Measurements from ENCODE around the gene NRXN3.

NRXN3 gene

GRCh38 chr14:78175412-78175811 is 5.2 kb downstream of the NRXN3 start:
- DNase-seq, result peak; percentile 37

- DNase-seq, result peak; percentile 5
Measured at GRCh38 chr14:78178071-78178470, 7.9 kb downstream of the NRXN3 start.

GRCh38 chr14:78178971-78179370 is 8.8 kb downstream of the NRXN3 start:
- peak; percentile 8 for DNase-seq

GRCh38 chr14:78181270-78181669 is 11.1 kb downstream of the NRXN3 start:
- DNase-seq, result peak; percentile 44

- DNase-seq, result peak; percentile 24
Measured at GRCh38 chr14:78182722-78183121, 12.5 kb downstream of the NRXN3 start.

GRCh38 chr14:78184157-78184556 is 14.0 kb downstream of the NRXN3 start:
- DNase-seq, result no peak

- DNase-seq, result no peak
Measured at GRCh38 chr14:78186277-78186676, 16.1 kb downstream of the NRXN3 start.

- no peak for DNase-seq
Measured at GRCh38 chr14:78188882-78189281, 18.7 kb downstream of the NRXN3 start.

- no peak for DNase-seq
Measured at GRCh38 chr14:78195431-78195830, 25.3 kb downstream of the NRXN3 start.

GRCh38 chr14:78196323-78196722 is 26.1 kb downstream of the NRXN3 start:
- no peak for DNase-seq

- no peak for DNase-seq
Measured at GRCh38 chr14:78197051-78197450, 26.9 kb downstream of the NRXN3 start.

- DNase-seq, result no peak
Measured at GRCh38 chr14:78202163-78202562, 32.0 kb downstream of the NRXN3 start.

- no peak for DNase-seq
Measured at GRCh38 chr14:78202976-78203375, 32.8 kb downstream of the NRXN3 start.

- no peak for DNase-seq
Measured at GRCh38 chr14:78207414-78207813, 37.2 kb downstream of the NRXN3 start.

GRCh38 chr14:78220273-78220672 is 50.1 kb downstream of the NRXN3 start:
- no peak for DNase-seq

- no peak for DNase-seq
Measured at GRCh38 chr14:78222746-78223145, 52.6 kb downstream of the NRXN3 start.

GRCh38 chr14:78227248-78228077 is 57.3 kb downstream of the NRXN3 start:
- DNase-seq, result no peak

- DNase-seq, result no peak
Measured at GRCh38 chr14:78228702-78229327, 58.6 kb downstream of the NRXN3 start.

GRCh38 chr14:78232231-78233000 is 62.2 kb downstream of the NRXN3 start:
- DNase-seq, result no peak

- DNase-seq, result no peak
Measured at GRCh38 chr14:78238141-78238540, 68.0 kb downstream of the NRXN3 start.

- no peak for DNase-seq
Measured at GRCh38 chr14:78240567-78240966, 70.4 kb downstream of the NRXN3 start.

GRCh38 chr14:78242086-78242485 is 71.9 kb downstream of the NRXN3 start:
- DNase-seq, result no peak

- no peak for DNase-seq
Measured at GRCh38 chr14:78243187-78243586, 73.0 kb downstream of the NRXN3 start.

GRCh38 chr14:78245238-78245637 is 75.1 kb downstream of the NRXN3 start:
- no peak for DNase-seq

Measured in activated effector memory CD4-positive, alpha-beta T cell treated with anti-CD3 and anti-CD28 coated beads, Interleukin-2, amount 50 U/mL, for 16 hours (primary cell).